CD4-positive, alpha-beta T cell treated with Interleukin-4 for 4 hours (primary cell): ENCODE results near the gene PEX13.
"Not testable (repeated sequence)": the region's sequence is repeated elsewhere in the genome, so short reads cannot be mapped to it uniquely, and the experiment has no call there.

Source experiments
- DNase-seq: peaks from one replicate; pipeline ENCODE4 v3.0.0-alpha.2; 2020

PEX13 gene

GRCh38 chr2:61017556-61018317 is at the start of gene PEX13, which contains the start of gene PUS10:
TSS of gene PEX13 (plus strand) at chr2:61017720. CDS start at chr2:61017760, 40 bp downstream.
TSS of gene PUS10 (minus strand) at chr2:61018255. CDS start at chr2:61011890, 6,365 bp downstream.
- DNase-seq: peak; percentile 61

GRCh38 chr2:60972889-60973656 is 44.4 kb upstream of the PEX13 start:
- no peak for DNase-seq

- DNase-seq: no peak
Measured at GRCh38 chr2:60973705-60974104, 43.8 kb upstream of the PEX13 start.

- DNase-seq: no peak
Measured at GRCh38 chr2:60974652-60975051, 42.9 kb upstream of the PEX13 start.

- DNase-seq: no peak
Measured at GRCh38 chr2:60976256-60976850, 41.2 kb upstream of the PEX13 start.

DNA sequence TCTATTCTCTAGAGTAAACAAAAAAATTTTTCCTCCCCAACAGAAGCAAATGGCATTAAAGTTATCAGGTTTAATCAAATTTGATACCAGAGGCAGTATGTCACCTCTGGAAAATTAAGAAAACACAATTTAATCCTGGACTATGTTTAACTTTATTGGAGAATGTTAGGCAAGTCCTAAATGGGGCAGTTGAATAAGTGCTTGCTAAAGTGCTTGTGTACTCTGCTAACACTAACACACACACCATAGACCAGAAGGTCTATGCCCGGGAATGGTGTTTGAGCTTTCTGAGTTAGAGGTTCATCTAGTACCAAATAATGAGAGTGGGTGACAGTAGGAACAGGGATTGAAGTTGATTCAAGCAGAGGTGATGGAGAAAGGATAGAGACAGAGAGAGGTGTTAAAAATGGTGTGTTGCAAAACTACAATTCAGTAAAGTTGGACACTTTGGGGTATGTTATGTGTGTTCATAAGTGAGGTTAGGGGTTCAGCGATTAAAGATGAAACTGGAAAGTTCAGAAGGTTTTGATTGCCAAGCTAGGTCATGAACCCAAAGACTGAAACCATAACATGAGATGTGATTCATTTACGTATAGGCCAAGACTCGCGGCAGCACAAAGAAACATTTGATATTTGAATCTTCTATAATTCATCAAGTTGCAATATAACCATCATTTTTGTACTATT is 40.5 kb upstream of the PEX13 start:
- DNase-seq: no peak

DNA sequence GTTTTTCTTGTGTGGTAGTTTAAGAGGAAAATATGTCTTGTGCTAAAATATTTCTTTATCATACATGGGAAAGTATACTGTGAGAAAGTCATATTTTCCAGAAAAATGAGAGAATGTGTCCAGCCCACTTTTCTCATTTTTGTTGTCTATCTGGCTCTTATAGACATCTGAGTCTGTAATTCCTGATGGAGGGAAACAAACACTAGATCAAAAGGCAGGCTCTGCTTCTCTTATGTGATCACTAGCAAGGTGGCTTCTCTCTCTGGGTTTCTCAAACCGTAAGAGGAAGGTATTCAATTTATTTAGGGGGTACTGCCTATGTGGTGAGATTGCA is 40.0 kb upstream of the PEX13 start:
- no peak for DNase-seq

GRCh38 chr2:60979231-60979630 is 38.3 kb upstream of the PEX13 start:
- DNase-seq: no peak

DNA sequence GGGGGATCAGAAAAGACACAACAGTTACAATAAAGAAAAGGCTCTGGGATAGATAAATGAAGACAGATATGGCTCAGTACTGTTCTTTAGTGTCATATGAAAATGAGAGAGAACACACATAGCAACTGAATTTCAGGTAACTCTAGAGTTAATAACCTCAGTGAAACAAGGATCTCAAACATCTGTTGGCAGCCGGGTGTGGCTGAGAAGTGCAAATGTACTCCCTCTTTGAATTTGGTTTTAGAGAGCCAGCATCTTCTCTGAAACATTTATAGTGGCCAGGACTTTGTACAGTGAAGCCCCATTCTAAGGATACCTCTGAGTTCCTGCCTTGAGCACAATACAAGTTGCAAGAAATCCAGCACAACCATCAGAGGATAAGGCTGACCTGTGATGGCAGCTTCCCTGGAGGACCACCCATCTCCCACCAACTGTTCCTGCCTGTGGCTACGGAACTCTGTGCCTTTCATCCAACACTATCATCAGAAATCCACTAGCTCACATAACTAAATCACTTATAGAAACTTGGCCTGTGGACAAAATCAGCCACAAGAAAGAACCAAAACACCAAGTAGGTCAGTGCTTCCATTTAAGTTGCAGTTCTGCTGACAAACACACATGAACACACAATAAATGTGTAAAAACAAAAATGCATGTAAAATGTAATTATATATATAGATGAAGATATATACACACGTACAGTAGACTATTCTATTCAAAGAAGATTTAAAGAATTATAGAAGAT is 37.3 kb upstream of the PEX13 start:
- DNase-seq: no peak

DNA sequence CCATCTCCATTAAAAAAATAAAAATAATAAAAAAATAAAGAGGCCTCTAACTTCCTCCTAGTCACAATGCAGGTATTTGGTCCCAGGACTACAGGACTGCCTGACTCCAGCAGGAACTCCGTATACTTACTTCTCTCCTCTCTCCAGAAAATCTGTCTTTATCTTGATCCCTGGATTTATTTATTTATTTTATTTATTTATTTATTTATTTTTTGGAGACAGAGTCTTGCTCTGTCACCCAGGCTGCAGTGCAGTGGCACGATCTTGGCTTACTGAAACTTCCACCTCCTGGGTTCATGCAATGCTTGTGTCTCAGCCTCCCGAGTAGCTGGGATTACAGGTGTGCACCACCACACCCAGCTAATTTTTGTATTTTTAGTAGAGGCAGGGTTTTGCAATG is 35.5 kb upstream of the PEX13 start:
- DNase-seq: not testable (repeated sequence)

- DNase-seq: no peak
Measured at GRCh38 chr2:60984720-60985119, 32.8 kb upstream of the PEX13 start.

DNA sequence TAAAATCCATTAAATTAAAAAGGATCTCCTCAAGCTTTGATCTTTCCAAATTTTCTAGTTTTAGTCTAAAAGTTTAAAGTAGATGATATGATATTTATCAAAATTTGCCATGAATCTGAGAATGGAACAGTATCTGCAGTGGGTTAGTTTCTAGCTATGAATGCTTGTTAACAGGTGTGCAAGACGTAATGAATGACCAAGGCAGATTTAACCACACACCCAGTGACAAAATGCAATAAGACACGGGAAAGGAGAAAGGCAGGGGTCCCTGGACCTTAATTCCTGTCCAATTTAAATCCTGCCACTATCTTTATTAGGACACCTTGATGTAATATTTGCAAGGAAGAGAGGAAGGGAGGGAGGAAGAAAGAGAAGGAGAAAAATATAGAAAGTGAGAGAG is 30.5 kb upstream of the PEX13 start:
- no peak for DNase-seq

- DNase-seq: not testable (repeated sequence)
Measured at GRCh38 chr2:60987656-60988055, 29.9 kb upstream of the PEX13 start.

GRCh38 chr2:60989259-60989658 is 28.3 kb upstream of the PEX13 start:
- no peak for DNase-seq

DNA sequence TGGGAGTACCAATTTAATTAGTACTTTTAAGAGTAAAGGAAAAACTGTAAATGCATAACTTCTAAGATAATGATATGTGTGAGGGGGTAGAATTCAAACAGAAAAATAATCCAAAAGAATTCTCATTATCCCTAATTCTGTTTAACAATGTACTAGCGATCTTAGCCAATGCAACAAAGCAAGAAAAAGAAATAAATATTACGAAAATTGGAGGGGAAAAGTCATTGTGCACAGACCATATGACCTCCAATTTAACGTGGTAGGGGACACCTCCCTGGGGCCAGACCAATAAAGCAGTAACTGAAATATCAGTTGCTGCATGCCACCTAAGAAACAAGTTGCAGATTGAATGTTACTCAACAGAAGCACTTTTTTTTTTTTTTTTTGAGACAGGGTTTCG is 25.9 kb upstream of the PEX13 start:
- DNase-seq: no peak

DNA sequence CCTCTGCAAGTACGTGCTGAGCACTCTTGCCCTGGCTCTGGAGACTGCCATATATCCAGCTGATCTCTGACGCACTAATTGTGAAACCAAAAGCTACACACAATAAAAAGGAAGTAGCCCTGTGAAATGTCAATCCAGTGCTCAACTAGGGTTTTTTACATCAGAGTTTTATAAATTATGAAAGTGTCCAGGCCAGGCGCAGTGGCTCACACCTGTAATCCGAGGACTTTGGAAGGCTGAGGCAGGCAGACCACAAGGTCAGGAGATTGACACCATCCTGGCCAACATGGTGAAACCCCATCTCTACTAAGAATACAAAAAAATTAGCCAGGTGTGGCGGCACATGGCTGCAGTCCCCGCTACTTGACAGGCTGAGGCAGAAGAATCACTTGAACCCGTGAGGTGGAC is 24.5 kb upstream of the PEX13 start:
- DNase-seq: peak; percentile 66

- DNase-seq: no peak
Measured at GRCh38 chr2:60994131-60994530, 23.4 kb upstream of the PEX13 start.

DNA sequence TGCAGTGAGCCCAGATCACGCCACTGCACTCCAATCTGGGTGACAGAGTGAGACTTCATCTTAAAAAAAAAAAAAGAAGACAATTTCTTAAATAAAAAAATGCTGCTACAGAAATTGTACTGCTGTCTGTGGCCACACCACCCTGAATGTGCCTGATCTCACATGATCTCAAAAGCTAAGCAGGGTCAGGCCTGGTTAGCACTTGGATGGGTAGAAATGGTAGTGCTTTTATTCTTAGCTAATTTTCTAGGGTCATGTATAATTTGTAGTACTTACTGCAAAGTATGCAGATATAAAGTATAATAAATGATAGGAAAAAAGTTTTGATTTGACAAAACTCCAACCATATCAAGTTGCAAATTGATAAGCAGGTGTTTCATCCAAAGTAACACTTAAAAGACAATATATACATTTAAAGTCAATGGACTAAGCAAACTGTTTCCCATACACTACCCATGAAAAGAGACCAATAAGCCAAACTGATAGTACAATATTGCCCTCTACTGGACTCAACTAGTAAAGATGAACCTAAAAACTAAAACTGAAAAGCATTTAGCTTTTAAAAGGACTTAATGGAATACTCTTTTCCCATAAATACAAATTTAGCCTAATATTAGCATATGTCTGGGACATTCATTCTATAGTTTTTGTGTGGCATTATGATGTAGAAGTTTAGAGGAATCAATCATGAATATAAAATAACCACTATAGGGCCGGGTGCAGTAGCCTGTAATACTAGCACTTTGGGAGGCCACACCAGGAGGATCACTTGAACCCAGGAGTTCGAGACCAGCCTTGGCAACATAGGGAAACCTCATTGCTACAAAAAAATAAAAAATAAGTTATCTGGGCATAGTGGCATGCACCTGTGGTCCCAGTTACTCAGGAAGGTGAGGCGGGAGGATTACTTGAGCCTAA is 18.6 kb upstream of the PEX13 start:
- peak; percentile 69 for DNase-seq

DNA sequence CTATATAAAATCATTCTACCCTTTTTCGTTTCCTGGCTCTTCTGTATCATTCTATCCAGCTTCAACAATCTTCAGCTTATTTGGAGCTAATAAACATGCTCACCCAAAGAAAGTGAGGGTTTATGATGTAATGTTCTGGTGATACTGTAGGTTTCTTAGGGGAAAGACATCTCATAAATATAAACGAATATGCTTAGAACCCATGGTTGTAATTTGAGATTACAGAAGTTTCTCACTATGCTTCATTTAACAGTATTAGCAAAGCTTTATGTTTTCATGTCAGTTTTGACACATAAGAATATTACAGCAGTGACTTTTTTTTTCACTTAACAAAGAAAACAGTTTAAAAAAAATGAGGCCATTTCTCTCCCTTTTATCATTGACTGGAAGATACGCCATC is 11.8 kb upstream of the PEX13 start:
- no peak for DNase-seq

GRCh38 chr2:61006486-61007105 is 10.9 kb upstream of the PEX13 start:
- DNase-seq: no peak

- DNase-seq: no peak
Measured at GRCh38 chr2:61009355-61009754, 8.2 kb upstream of the PEX13 start.
